Hematopoietic multipotent progenitor cell (in vitro differentiated cells): ENCODE data around the gene TNK1. TPM values are rescaled to one million over a fixed set of nuclear protein-coding genes. Genes with fewer than 3 reads are reported as not detected.

Source experiments
- DNase-seq, 3 donors: peaks; one replicate each; pipeline ENCODE4 v3.0.0-alpha.2; 2011 to 2015; ENCODE audit warnings: low read depth in 2 of 3, low spot score in 2 of 3
- total RNA-seq: library from RNA; depleted of rRNA; stranded (reverse); fragments of >200 nt; gene quantifications from one replicate; pipeline ENCODE4 v1.2.3, GENCODE V29; 2012

Gene TNK1
- total RNA-seq, 1 donor: 4.3 TPM

- DNase-seq: no peak
Measured at GRCh38 chr17:7429722-7430121, 48.8 kb downstream of the TNK1 start.

- DNase-seq: no peak
Measured at GRCh38 chr17:7431231-7431630, 50.3 kb downstream of the TNK1 start.

- DNase-seq: no peak
Measured at GRCh38 chr17:7432296-7432695, 51.4 kb downstream of the TNK1 start.

- peak in 2 of 3 donors; percentile 75 to 77 for DNase-seq
Measured at GRCh38 chr17:7435676-7436555, 55.0 kb downstream of the TNK1 start.

- peak; percentile 71 to 85 (median 85) for DNase-seq
Measured at GRCh38 chr17:7436556-7437368, 55.9 kb downstream of the TNK1 start.

GRCh38 chr17:7437369-7437863, 56.5 kb downstream of the TNK1 start:
- no peak for DNase-seq

- DNase-seq: peak in 2 of 3 donors; percentile 57 to 61
Measured at GRCh38 chr17:7437950-7438614, 57.2 kb downstream of the TNK1 start.

- no peak for DNase-seq
Measured at GRCh38 chr17:7438656-7439460, 58.0 kb downstream of the TNK1 start.

Other genes with a start within 250 kb of the TNK1 start
- 7.3 TPM for gene ASGR1, start 201.7 kb upstream of the TNK1 start, total RNA-seq
- 26.9 TPM for gene DLG4, start 161.3 kb upstream of the TNK1 start, total RNA-seq
- gene ACADVL, start 161.2 kb upstream of the TNK1 start, total RNA-seq: 191 TPM
- 78.6 TPM for gene DVL2, start 146.6 kb upstream of the TNK1 start, total RNA-seq
- 24.2 TPM for gene PHF23, start 141.6 kb upstream of the TNK1 start, total RNA-seq
- gene GABARAP, start 138.6 kb upstream of the TNK1 start, total RNA-seq: 121 TPM
- 62.7 TPM for gene CTDNEP1, start 129.4 kb upstream of the TNK1 start, total RNA-seq
- gene ELP5, start 128.9 kb upstream of the TNK1 start, total RNA-seq: 54.7 TPM
- gene CLDN7, start 118.6 kb upstream of the TNK1 start, total RNA-seq: 9.7 TPM
- 1.9 TPM for gene SLC2A4, start 99.4 kb upstream of the TNK1 start, total RNA-seq
- 0.27 TPM for gene YBX2, start 86.5 kb upstream of the TNK1 start, total RNA-seq
- 522 TPM for gene EIF5A, start 73.5 kb upstream of the TNK1 start, total RNA-seq
- gene GPS2, start 65.7 kb upstream of the TNK1 start, total RNA-seq: 70.3 TPM
- gene NEURL4, start 51.8 kb upstream of the TNK1 start, total RNA-seq: 37.4 TPM
- gene ACAP1, start 44.6 kb upstream of the TNK1 start, total RNA-seq: 109 TPM
- gene KCTD11, start 28.9 kb upstream of the TNK1 start, total RNA-seq: 5.1 TPM
- gene TMEM95, start 25.9 kb upstream of the TNK1 start, total RNA-seq: not detected
- 26.9 TPM for gene PLSCR3, start 13.4 kb downstream of the TNK1 start, total RNA-seq
- 141 TPM for gene TMEM256, start 23.0 kb downstream of the TNK1 start, total RNA-seq
- 6.7 TPM for gene NLGN2, start 26.8 kb downstream of the TNK1 start, total RNA-seq
- not detected for gene SPEM1, start 39.2 kb downstream of the TNK1 start, total RNA-seq
- gene SPEM2, start 44.5 kb downstream of the TNK1 start, total RNA-seq: under 0.01 TPM
- gene SPEM3, start 47.8 kb downstream of the TNK1 start, total RNA-seq: not detected
- gene TMEM102, start 54.3 kb downstream of the TNK1 start, total RNA-seq: 17.0 TPM
- 0.54 TPM for gene FGF11, start 58.4 kb downstream of the TNK1 start, total RNA-seq
- gene CHRNB1, start 64.0 kb downstream of the TNK1 start, total RNA-seq: 26.1 TPM
- gene ZBTB4, start 98.5 kb downstream of the TNK1 start, total RNA-seq: 17.8 TPM
- not detected for gene SLC35G6, start 100.4 kb downstream of the TNK1 start, total RNA-seq
- 234 TPM for gene POLR2A, start 103.3 kb downstream of the TNK1 start, total RNA-seq
- 11.0 TPM for gene TNFSF12, start 168.0 kb downstream of the TNK1 start, total RNA-seq
- gene TNFSF13, start 177.7 kb downstream of the TNK1 start, total RNA-seq: 15.3 TPM
- 50.1 TPM for gene SENP3, start 180.8 kb downstream of the TNK1 start, total RNA-seq
- gene CD68, start 198.5 kb downstream of the TNK1 start, total RNA-seq: 16.4 TPM
- 118 TPM for gene MPDU1, start 202.8 kb downstream of the TNK1 start, total RNA-seq
- 0.81 TPM for gene SOX15, start 209.0 kb downstream of the TNK1 start, total RNA-seq
- gene FXR2, start 233.8 kb downstream of the TNK1 start, total RNA-seq: 22.6 TPM
- gene SAT2, start 246.7 kb downstream of the TNK1 start, total RNA-seq: 14.0 TPM
- not detected for gene SHBG, start 249.0 kb downstream of the TNK1 start, total RNA-seq